Measurements from ENCODE around the gene CNN3.

CNN3 gene

GRCh38 chr1:94926915-94927404 lies at the start of gene CNN3:
Gene CNN3 (minus strand): TSS chr1:94927110. CDS start chr1:94926894, 216 bp downstream.
- peak; percentile 83 for DNase-seq

DNA sequence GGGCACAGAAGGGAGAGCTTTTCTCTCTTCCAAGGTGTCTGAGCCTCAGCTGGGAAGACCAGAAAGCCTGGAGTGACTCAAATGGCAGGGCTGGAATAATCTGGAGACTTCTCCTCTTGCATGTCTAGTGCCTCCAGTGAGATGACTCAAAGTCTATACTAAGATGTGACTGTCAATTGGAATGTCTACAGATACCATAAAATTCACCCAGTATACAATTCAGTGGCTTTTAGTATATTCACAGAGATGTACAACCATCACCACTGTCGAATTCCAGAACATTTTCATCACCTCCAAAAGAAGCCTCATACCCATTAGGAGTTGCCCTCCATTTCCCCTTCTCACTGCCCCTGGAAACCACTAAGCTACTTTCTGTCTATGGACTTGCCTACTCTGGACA lies 47.9 kb upstream of the CNN3 start:
- DNase-seq: no peak

DNA sequence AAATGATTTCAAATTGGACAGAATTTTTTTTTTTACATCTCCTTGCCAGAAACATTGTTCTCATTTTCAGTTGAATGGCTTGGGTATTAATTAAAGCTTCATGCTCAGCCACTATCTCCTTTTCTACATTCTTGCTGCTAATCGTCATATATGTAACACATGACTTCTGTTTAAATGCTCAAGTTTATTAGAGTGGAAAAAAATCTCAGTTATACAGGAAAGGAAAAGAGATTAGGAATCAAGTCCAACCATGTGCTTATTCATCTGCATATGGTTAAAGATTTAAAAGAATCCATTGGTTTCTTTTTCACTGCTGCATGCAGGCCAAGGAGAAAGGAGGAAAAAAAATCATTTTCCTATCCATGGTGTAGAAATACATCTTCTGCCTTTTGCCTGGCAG lies 47.3 kb upstream of the CNN3 start:
- DNase-seq: no peak

DNA sequence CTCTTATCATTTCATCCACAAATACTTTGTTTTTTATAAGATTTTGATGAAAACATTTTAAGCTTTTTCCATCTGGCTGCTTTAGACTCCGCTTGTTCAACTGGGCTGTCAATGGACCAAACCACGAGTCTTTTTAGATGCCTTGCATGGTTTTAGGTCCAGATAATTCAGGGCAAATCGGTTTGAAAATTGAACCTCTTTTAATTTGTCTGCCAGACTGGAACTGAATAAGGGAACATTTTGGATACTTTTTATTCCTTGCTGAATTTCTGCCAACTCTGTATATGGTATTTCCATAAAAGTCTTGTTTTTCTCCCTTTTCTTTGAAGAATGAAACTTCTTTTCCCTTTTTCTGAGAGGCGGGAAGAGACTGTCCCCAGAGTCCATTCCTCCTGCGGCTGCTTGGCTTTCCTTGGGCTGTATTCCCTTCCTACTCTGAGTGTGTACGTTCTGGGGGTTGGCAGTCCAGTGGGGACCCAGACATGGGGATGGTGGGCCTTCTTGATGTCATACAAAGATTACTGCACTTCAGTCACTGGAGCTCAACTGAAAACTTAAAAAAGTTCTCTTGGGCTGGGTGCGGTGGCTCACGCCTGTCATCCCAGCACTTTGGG lies 46.5 kb upstream of the CNN3 start:
- DNase-seq: no peak

- DNase-seq: no peak
Observed at GRCh38 chr1:94971491-94971924, 44.6 kb upstream of the CNN3 start.

GRCh38 chr1:94970783-94971182 lies 43.9 kb upstream of the CNN3 start:
- no peak for DNase-seq

GRCh38 chr1:94969137-94969536 lies 42.2 kb upstream of the CNN3 start:
- no peak for DNase-seq

GRCh38 chr1:94966033-94966432 lies 39.1 kb upstream of the CNN3 start:
- DNase-seq: no peak

DNA sequence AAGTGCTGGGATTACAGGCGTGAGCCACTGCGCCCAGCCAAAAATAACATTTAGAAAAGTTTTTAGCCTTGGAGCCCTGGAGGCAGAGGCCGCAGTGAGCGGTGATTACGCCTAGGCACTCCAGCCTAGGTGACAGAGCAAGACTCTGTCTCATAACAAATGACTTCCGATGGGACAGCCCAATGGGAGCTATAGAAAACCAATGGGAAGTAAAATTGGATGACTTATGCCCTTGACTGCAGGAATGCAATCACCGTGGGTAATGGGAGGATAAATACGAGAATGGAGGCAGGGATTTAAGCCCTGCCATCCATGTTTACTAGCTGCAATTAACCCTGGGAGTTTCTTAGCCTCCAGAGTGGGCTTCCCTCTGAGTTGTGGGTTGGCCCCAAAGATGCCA lies 37.0 kb upstream of the CNN3 start:
- no peak for DNase-seq

GRCh38 chr1:94962409-94963265 lies 35.7 kb upstream of the CNN3 start:
- peak; percentile 80 for DNase-seq

DNA sequence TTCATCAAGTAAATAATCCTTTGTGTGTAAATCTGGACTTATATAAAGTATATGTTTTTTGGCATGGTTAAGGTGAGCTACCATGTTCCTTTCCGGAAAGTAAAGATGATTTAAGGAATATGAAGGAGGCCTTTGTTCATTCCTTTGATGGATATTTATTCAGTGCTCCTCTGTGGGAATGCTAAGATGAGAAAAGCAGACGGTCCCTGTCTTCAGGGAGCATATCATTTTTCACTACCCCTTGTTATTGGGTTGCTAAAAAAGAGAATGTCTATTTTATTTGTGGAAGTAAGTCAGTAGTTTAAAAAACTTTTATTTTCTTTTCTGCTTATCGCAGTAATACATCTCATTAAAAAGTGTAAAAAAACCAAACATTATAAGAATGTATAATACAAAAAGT lies 35.1 kb upstream of the CNN3 start:
- DNase-seq: no peak

- no peak for DNase-seq
Observed at GRCh38 chr1:94961582-94961981, 34.7 kb upstream of the CNN3 start.

- DNase-seq: no peak
Observed at GRCh38 chr1:94958081-94958480, 31.2 kb upstream of the CNN3 start.

- DNase-seq: no peak
Observed at GRCh38 chr1:94955767-94956632, 29.1 kb upstream of the CNN3 start.

DNA sequence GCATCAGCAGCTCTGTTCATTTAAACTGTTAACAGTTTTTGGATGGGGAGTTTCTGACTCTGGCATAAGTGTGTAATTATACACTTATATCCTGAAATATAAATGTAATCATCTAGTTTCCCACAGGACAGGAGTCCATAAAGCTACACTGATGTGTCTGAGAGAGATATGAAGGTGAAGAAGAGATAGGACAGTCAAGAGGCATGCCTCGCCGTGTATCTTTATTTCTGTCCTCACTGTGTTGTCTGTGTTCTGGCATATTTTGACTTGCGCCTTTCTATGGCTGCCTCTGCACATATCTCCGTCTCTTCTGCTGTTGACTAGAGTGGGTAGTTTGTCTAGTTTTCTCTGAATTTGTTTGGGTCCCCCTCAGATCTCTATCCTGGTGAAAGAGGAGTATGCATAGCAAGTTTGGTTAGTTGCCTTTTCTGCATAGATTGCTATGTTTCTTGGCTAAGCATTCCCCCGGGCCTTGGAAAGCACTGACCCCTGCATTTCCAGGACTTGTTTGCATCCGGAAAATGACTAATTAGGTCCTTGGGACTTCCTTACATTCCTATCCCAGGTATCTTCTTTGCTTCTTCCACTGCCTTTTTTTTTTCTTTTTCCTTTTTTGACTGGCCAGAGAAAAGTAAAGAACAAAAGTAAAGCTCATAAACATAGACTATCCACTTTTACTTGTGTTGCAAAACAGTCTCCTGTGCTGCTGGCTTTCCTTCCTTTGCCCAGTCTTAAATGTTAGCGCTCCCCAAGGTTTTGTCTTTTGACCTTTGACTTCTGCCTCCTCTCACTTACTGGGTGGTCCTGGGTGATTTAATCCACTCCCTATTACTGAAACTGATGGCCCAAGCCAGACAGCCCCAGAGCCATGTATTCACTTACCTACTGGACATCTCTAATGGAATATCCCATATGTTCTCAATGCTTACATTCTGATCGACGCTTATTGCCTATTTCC lies 27.6 kb upstream of the CNN3 start:
- DNase-seq: no peak

- no peak for DNase-seq
Observed at GRCh38 chr1:94953746-94954145, 26.8 kb upstream of the CNN3 start.

DNA sequence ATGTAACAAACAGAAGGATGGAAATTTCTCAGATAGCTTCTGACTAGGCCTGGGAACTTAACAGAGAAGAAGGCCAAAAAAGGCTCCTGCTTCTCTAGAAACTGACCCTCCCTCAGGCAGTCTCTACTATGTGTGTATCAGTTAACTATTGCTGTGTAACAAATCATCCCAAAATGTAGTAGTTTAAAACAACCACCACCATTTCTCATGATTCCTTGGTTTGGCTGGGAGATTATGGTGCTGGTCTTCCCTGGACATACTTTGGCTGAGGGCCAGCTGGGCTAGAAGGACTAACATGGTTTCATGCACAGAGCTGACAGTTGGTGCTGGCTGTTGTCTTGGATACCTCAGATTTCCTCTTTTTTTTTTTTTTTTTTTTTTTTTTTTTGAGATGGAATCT lies 26.2 kb upstream of the CNN3 start:
- DNase-seq: no peak

DNA sequence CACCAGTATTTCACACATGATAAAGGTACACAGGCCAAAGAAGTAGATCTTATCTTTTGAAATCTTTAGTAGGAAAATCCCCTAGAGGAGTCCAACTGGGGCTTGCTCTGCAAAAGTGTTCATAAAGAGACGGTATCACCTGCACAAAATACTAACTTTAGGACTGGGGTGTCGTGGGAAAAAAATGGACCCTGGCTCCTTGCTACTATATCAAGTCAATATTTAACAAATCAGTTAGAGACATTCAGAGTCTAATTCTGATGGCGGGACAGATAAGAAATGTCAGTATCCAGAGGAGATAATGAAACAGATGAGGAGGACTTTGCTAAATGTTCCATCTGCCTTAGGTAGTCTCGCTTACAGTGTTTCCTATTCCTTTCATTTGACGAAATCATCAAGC lies 25.6 kb upstream of the CNN3 start:
- no peak for DNase-seq

DNA sequence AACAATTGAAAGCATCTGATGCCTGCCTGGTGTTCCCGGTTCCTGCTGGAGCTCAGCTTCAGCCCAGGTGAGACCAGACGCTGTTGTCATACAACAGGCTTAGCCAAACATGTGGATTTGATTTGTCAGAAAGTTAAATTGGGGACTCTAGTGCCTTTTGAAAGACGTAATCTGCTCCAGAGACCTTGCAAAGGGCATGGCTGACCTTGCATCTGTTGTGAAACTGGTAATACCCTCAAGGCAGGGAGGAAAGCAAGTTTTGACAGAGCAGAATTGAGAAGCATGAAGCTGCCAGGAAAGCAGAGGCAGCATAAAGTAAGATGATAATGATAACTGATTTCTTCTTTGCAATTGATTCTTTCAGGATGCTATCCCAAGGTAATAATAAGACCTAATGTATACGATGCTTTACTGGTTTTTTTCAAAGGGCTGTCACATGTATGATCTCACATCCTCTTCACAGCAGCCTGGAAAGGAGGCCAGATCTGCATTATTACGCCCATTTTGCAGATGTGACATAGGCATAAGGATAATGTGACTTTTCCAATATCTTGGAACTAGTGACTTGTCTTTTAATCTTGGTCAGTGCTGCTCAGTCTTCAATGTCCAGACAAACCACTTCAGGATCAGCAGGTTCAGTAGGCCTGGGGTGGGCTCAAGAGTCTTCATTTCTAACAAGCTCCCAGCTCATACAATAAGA lies 24.7 kb upstream of the CNN3 start:
- no peak for DNase-seq

DNA sequence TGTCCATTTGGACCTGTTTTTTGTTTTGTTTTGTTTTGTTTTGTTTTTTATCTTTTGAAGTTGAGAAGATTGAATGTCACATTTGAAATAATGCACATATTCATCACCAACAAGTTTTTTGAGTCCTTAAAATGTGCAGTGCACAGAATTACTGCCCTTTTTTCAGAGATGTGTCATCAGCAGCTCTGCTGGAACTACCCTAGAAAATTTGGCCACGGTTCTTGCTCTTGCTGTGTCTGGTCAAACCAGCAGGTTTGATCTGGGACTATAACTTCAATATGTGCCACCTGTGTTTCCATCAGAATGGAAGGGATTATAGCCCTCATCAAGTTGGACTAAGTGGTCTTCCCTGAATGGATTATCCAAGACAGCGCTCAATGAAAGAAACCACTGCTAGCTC lies 24.1 kb upstream of the CNN3 start:
- DNase-seq: no peak
